ENCODE data around the gene NME3.

DNA sequence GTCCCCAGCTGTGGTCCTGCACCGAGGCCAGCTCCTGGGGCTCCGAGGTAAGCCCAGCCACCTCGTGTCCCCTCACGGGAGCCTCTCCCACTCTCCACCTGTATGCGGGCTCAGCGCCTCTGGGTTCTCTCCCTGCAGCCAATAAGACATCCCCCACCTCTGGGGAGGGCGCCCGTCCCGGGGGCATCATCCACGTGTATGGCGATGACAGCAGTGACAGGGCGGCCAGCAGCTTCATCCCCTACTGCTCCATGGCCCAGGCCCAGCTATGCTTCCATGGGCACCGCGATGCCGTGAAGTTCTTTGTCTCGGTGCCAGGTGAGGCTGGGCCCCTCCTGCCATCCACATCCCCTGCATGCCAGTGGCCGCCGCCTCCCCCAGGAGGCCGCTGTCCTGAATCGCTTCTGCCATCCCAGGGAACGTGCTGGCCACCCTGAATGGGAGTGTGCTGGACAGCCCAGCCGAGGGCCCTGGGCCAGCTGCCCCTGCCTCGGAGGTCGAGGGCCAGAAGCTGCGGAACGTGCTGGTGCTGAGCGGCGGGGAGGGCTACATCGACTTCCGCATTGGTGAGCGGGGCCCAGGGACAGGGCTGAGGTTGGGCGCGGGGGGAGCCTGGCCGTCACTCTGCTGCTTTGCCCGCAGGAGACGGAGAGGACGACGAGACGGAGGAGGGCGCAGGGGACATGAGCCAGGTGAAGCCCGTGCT, 3.1 kb downstream of the NME3 start:
- TF ChIP-seq, protein P1, sequence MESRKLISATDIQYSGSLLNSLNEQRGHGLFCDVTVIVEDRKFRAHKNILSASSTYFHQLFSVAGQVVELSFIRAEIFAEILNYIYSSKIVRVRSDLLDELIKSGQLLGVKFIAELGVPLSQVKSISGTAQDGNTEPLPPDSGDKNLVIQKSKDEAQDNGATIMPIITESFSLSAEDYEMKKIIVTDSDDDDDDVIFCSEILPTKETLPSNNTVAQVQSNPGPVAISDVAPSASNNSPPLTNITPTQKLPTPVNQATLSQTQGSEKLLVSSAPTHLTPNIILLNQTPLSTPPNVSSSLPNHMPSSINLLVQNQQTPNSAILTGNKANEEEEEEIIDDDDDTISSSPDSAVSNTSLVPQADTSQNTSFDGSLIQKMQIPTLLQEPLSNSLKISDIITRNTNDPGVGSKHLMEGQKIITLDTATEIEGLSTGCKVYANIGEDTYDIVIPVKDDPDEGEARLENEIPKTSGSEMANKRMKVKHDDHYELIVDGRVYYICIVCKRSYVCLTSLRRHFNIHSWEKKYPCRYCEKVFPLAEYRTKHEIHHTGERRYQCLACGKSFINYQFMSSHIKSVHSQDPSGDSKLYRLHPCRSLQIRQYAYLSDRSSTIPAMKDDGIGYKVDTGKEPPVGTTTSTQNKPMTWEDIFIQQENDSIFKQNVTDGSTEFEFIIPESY (IDR thresholded peaks at IDR 0.05) = no peak
- TF ChIP-seq, protein P2, sequence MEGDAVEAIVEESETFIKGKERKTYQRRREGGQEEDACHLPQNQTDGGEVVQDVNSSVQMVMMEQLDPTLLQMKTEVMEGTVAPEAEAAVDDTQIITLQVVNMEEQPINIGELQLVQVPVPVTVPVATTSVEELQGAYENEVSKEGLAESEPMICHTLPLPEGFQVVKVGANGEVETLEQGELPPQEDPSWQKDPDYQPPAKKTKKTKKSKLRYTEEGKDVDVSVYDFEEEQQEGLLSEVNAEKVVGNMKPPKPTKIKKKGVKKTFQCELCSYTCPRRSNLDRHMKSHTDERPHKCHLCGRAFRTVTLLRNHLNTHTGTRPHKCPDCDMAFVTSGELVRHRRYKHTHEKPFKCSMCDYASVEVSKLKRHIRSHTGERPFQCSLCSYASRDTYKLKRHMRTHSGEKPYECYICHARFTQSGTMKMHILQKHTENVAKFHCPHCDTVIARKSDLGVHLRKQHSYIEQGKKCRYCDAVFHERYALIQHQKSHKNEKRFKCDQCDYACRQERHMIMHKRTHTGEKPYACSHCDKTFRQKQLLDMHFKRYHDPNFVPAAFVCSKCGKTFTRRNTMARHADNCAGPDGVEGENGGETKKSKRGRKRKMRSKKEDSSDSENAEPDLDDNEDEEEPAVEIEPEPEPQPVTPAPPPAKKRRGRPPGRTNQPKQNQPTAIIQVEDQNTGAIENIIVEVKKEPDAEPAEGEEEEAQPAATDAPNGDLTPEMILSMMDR (IDR thresholded peaks at IDR 0.05 in 2 of 3, conservative IDR thresholded peaks at IDR 0.05 in 1 of 3; ENCODE audit: control insufficient read depth in 2 of 3, extremely low read depth in 1 of 3, insufficient read depth in 1 of 3, low read depth in 3 of 3, low read length in 3 of 3) = no peak
- TF ChIP-seq, protein P3, sequence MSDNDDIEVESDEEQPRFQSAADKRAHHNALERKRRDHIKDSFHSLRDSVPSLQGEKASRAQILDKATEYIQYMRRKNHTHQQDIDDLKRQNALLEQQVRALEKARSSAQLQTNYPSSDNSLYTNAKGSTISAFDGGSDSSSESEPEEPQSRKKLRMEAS (IDR thresholded peaks at IDR 0.05; ENCODE audit: low read depth, low read length) = no peak
- TF ChIP-seq HCFC1 (IDR thresholded peaks at IDR 0.05; ENCODE audit: low read length) (no peak), RAD21 (IDR thresholded peaks at IDR 0.05; ENCODE audit: insufficient read depth, low read depth, low read length) (no peak), USF1 (IDR thresholded peaks at IDR 0.05; ENCODE audit: borderline replicate concordance, extremely low read length, insufficient read depth, low read depth, low read length) (no peak), MEF2A (IDR thresholded peaks at IDR 0.05; ENCODE audit: insufficient read depth, low read depth, low read length) (no peak), EZH2 (IDR thresholded peaks at IDR 0.05; ENCODE audit: borderline replicate concordance, control insufficient read depth, low read depth, low read length) (no peak), HDAC2 (IDR thresholded peaks at IDR 0.05) (no peak), PBX3 (IDR thresholded peaks at IDR 0.05; ENCODE audit: insufficient replicate concordance, low read depth, low read length) (no peak)

Measured in GM12878 (cell line).